Ovary (tissue), 3 donors: ENCODE results near the gene FAM234A.

Source experiments
- CTCF ChIP-seq, 3 donors: fragments of 450-650 bp in 2 of 3; fragments of 200-600 bp in 1 of 3; IDR thresholded peaks; one replicate each; pipeline versions ENCODE4 v1.5.1 to v1.8.0; 2016 to 2022; ENCODE audit warnings: antibody characterized with exemption in 3 of 3, mild to moderate bottlenecking in 1 of 3
- POLR2A ChIP-seq: fragments of 450-650 bp; IDR thresholded peaks from one replicate; pipeline ENCODE4 v1.6.1; 2017; ENCODE audit warnings: antibody characterized with exemption, mild to moderate bottlenecking, moderate library complexity
- donor health status: DM: no; HTN: no; CAD: no.

GRCh38 chr16:265002-265529 is 30.4 kb downstream of the FAM234A start:
- no peak for TF ChIP-seq CTCF (IDR thresholded peaks at IDR 0.05)
- no peak for TF ChIP-seq POLR2A
